ENCODE data around the gene PTPN20.

The PTPN20 gene

GRCh38 chr10:47049056-47049851 is 138.0 kb downstream of the PTPN20 start:
- no peak for DNase-seq

GRCh38 chr10:47049906-47050305 is 138.7 kb downstream of the PTPN20 start:
- no peak for DNase-seq

GRCh38 chr10:47050618-47051455 is 139.6 kb downstream of the PTPN20 start:
- no peak for DNase-seq

- no peak for DNase-seq
Observed at GRCh38 chr10:47051741-47052238, 140.6 kb downstream of the PTPN20 start.
